ENCODE measurements around the gene SLC8A1. TPM values are rescaled to one million over a fixed set of nuclear protein-coding genes. Genes with fewer than 3 reads are reported as not detected.

Gene SLC8A1
- total and polyA plus RNA-seq, 7 experiments from 2014 or later, result 0.95 to 22.8 (median 1.5) TPM; not detected in 2

- H3K27me3 Mint-ChIP-seq, result no peaks in the 10 kb centered on the region
- peaks cover 0 to under 1% (median 0%) of the 10 kb centered on the region in 7 donors for H3K4me1 Mint-ChIP-seq
- POLR2A ChIA-PET, result no interaction called here
- Histone ChIP-seq H3K4me1 (ENCODE audit: control insufficient read depth in 2 of 2, insufficient read depth in 2 of 2, low read length in 2 of 2) (no peaks in the 10 kb centered on the region), H3K4me3 (ENCODE audit: low read length) (no peak overlapping the region), H3K27me3 (ENCODE audit: control insufficient read depth in 2 of 2, insufficient read depth in 2 of 2, low read length in 2 of 2) (no peaks in the 10 kb centered on the region), H3K27ac (ENCODE audit: low read depth, low read length) (no peak overlapping the region), H3K9me3 (ENCODE audit: control insufficient read depth in 2 of 3, low read length in 3 of 3) (no peaks in the 10 kb centered on the region), H3K36me3 (ENCODE audit: control insufficient read depth in 2 of 3, insufficient read depth in 3 of 3, low read length in 3 of 3) (no peaks in the 10 kb centered on the region)
- CTCF ChIA-PET, result no interaction called here
- intact Hi-C loops (cut with micrococcal nuclease), result loop anchor here in 1 of 2 donors (10.0 kb wide), 1 partner anchor 1445 kb away; no protein-coding TSS in a partner anchor
- DNase-seq, result no peak
- H3K4me3 Mint-ChIP-seq, result no peak overlapping the region
- H3K36me3 Mint-ChIP-seq, result no peaks in the 10 kb centered on the region
- H3K9me3 Mint-ChIP-seq, result no peaks in the 10 kb centered on the region
- H3K27ac Mint-ChIP-seq, result no peak overlapping the region
- no peak for ATAC-seq
Measured at GRCh38 chr2:40249577-40249976, 202.3 kb downstream of the SLC8A1 start.

DNA sequence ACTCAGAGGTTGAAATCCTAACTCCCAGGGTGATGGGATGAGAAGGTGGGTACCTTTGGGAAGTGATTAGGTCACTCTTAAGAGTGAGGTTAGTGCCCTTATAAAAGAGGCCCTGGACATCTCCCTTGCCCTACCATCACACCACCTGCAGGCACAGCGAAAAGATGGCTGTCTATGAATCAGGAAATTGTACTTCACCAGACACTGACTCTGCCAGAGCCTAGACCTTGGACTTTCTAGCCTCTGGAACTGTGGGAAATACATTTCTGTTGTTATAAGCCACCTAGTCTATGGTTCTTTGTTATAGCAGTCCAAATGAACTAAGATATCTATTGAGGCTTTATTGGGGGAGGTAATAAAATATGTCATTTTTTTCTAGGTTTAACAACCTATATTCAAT, 203.6 kb downstream of the SLC8A1 start:
- no peak overlapping the region for H3K27ac Mint-ChIP-seq

DNA sequence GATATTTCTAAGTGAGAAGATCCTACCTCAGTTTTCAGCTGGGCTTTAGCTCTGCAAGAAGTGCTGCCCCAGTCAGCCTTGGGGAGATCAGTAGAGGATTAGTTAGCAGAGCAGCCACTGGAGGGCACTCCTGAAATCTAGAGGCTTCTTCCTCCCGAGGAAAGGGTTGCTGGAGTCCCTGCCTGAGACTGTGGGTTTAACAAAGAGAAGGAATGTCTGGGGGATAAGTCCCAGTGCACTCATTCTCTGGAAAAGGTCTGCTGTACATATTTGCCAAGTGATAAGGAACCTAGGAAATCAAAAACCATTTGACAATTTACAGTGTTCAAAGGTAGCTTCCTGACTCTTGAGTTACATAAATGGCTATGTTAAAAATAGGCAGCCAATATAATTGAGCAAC, 207.2 kb downstream of the SLC8A1 start:
- Histone ChIP-seq H3K36me3 (ENCODE audit: control insufficient read depth in 2 of 3, insufficient read depth in 3 of 3, low read length in 3 of 3) (no peaks in the 10 kb centered on the region), H3K4me1 (ENCODE audit: control insufficient read depth in 2 of 2, insufficient read depth in 2 of 2, low read length in 2 of 2) (no peaks in the 10 kb centered on the region), H3K27me3 (ENCODE audit: control insufficient read depth in 2 of 2, insufficient read depth in 2 of 2, low read length in 2 of 2) (no peaks in the 10 kb centered on the region), H3K9me3 (ENCODE audit: control insufficient read depth in 2 of 3, low read length in 3 of 3) (no peaks in the 10 kb centered on the region), H3K27ac (ENCODE audit: low read depth, low read length) (no peak overlapping the region), H3K4me3 (ENCODE audit: low read length) (no peak overlapping the region)
- Mint-ChIP-seq H3K27ac (no peak overlapping the region), H3K36me3 (no peaks in the 10 kb centered on the region), H3K4me3 (no peak overlapping the region), H3K4me1 (peaks cover 0 to 4% (median 0%) of the 10 kb centered on the region in 7 donors), H3K27me3 (no peaks in the 10 kb centered on the region), H3K9me3 (peaks cover 0 to 5% (median 0%) of the 10 kb centered on the region in 11 donors)
- DNase-seq, result no peak
- ChIA-PET POLR2A (no interaction called here), CTCF (no interaction called here)
- no peak for ATAC-seq
- intact Hi-C loops (cut with micrococcal nuclease), result loop anchor here in 1 of 2 donors (2.0 to 10.0 kb wide), 3 partner anchors 310 to 1538 kb away; no protein-coding TSS in a partner anchor

More for the DNA sequence above, 203.6 kb downstream of the SLC8A1 start:
- ChIA-PET POLR2A (no interaction called here), CTCF (no interaction called here)
- DNase-seq (no peak), ATAC-seq (no peak)
- Mint-ChIP-seq H3K4me1 (peaks cover 0 to 4% (median 0%) of the 10 kb centered on the region in 7 donors), H3K36me3 (no peaks in the 10 kb centered on the region), H3K9me3 (no peaks in the 10 kb centered on the region), H3K27me3 (no peaks in the 10 kb centered on the region), H3K4me3 (no peak overlapping the region)
- no peaks in the 10 kb centered on the region for H3K4me1 ChIP-seq (ENCODE audit: control insufficient read depth in 2 of 2, insufficient read depth in 2 of 2, low read length in 2 of 2)
- no peaks in the 10 kb centered on the region for H3K9me3 ChIP-seq (ENCODE audit: control insufficient read depth in 2 of 3, low read length in 3 of 3)
- no peaks in the 10 kb centered on the region for H3K27me3 ChIP-seq (ENCODE audit: control insufficient read depth in 2 of 2, insufficient read depth in 2 of 2, low read length in 2 of 2)
- no peak overlapping the region for H3K27ac ChIP-seq (ENCODE audit: low read depth, low read length)
- H3K36me3 ChIP-seq (ENCODE audit: control insufficient read depth in 2 of 3, insufficient read depth in 3 of 3, low read length in 3 of 3), result no peaks in the 10 kb centered on the region
- no peak overlapping the region for H3K4me3 ChIP-seq (ENCODE audit: low read length)
- intact Hi-C loops (cut with micrococcal nuclease), result loop anchor here in 1 of 2 donors (10.0 kb wide), 1 partner anchor 1447 kb away; no protein-coding TSS in a partner anchor

GRCh38 chr2:40244251-40244650, 207.6 kb downstream of the SLC8A1 start:
- CTCF ChIA-PET, result no interaction called here
- POLR2A ChIA-PET, result no interaction called here
- H3K27ac Mint-ChIP-seq, result no peak overlapping the region

DNA sequence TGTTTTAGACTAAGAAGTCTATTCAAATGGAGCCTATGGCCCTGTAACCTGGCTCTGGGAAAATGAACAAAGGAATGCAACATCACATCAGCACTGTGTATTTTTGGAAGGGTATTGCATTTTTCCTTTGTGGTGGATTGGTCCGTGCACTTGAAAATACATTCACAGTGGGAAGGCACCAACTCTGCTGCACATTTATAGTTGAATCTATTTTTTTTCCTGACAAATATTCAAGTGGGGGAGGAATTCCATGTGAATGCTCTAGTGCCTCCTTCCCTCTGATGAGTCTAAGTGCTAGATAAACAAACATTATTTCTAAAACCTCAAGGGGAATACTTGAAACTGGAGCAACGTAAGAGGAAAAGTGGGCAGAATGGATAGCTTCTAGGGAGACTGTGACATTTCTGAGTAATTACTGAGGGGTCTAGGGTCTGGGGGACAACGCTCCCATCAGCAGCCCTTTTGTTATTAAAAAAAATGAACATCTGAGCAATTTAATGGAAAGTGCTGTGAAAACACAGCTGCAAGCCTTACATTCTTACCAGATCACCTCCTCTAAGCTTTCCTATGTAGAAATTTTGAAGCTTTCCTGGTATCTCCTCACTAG, 208.2 kb downstream of the SLC8A1 start:
- H3K4me3 Mint-ChIP-seq, result no peak overlapping the region
- ChIA-PET CTCF (no interaction called here), POLR2A (no interaction called here)
- Histone ChIP-seq H3K4me3 (ENCODE audit: low read length) (no peak overlapping the region), H3K27me3 (ENCODE audit: control insufficient read depth in 2 of 2, insufficient read depth in 2 of 2, low read length in 2 of 2) (no peaks in the 10 kb centered on the region), H3K4me1 (ENCODE audit: control insufficient read depth in 2 of 2, insufficient read depth in 2 of 2, low read length in 2 of 2) (no peaks in the 10 kb centered on the region), H3K9me3 (ENCODE audit: control insufficient read depth in 2 of 3, low read length in 3 of 3) (no peaks in the 10 kb centered on the region), H3K27ac (ENCODE audit: low read depth, low read length) (no peak overlapping the region), H3K36me3 (ENCODE audit: control insufficient read depth in 2 of 3, insufficient read depth in 3 of 3, low read length in 3 of 3) (no peaks in the 10 kb centered on the region)
- peaks cover 0 to 4% (median 0%) of the 10 kb centered on the region in 7 donors for H3K4me1 Mint-ChIP-seq
- H3K36me3 Mint-ChIP-seq, result no peaks in the 10 kb centered on the region
- DNase-seq (no peak), ATAC-seq (no peak)
- H3K27me3 Mint-ChIP-seq, result no peaks in the 10 kb centered on the region
- H3K27ac Mint-ChIP-seq, result no peak overlapping the region
- intact Hi-C loops (cut with micrococcal nuclease), result loop anchor here in 1 of 2 donors (2.0 to 10.0 kb wide), 3 partner anchors 311 to 1539 kb away; no protein-coding TSS in a partner anchor
- H3K9me3 Mint-ChIP-seq, result peaks cover 0 to 5% (median 0%) of the 10 kb centered on the region in 11 donors

More at GRCh38 chr2:40244251-40244650, 207.6 kb downstream of the SLC8A1 start:
- H3K4me1 ChIP-seq (ENCODE audit: control insufficient read depth in 2 of 2, insufficient read depth in 2 of 2, low read length in 2 of 2), result no peaks in the 10 kb centered on the region
- H3K36me3 ChIP-seq (ENCODE audit: control insufficient read depth in 2 of 3, insufficient read depth in 3 of 3, low read length in 3 of 3), result no peaks in the 10 kb centered on the region
- H3K4me3 ChIP-seq (ENCODE audit: low read length), result no peak overlapping the region
- Mint-ChIP-seq H3K27me3 (no peaks in the 10 kb centered on the region), H3K9me3 (peaks cover 0 to 5% (median 0%) of the 10 kb centered on the region in 11 donors), H3K4me3 (no peak overlapping the region), H3K4me1 (peaks cover 0 to 4% (median 0%) of the 10 kb centered on the region in 7 donors), H3K36me3 (no peaks in the 10 kb centered on the region)
- intact Hi-C loops (cut with micrococcal nuclease), result loop anchor here in 1 of 2 donors (2.0 to 10.0 kb wide), 3 partner anchors 311 to 1538 kb away; no protein-coding TSS in a partner anchor
- ATAC-seq, result no peak
- no peaks in the 10 kb centered on the region for H3K9me3 ChIP-seq (ENCODE audit: control insufficient read depth in 2 of 3, low read length in 3 of 3)
- DNase-seq, result no peak
- H3K27me3 ChIP-seq (ENCODE audit: control insufficient read depth in 2 of 2, insufficient read depth in 2 of 2, low read length in 2 of 2), result no peaks in the 10 kb centered on the region
- no peak overlapping the region for H3K27ac ChIP-seq (ENCODE audit: low read depth, low read length)

DNA sequence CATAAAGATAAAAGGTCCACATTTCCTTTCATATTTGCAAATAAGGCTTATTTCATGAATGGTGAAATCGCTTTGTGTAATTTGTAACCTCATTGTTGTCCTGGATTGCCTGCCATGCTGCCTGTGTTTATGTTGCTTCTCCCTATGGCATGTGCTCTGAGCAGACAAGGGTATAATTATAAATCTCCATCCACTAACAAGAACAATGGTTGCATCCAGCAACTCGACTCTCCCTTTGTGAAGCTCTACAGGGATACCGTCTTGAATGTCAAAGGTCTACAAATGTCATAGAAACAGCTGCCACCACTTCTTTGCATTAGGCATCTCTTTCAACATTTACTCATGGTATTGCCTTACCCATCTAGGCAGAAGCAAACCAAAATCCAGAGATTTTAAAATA, 209.6 kb downstream of the SLC8A1 start:
- no peaks in the 10 kb centered on the region for H3K27me3 Mint-ChIP-seq
- no peaks in the 10 kb centered on the region for H3K4me1 ChIP-seq (ENCODE audit: control insufficient read depth in 2 of 2, insufficient read depth in 2 of 2, low read length in 2 of 2)
- H3K27ac ChIP-seq (ENCODE audit: low read depth, low read length), result no peak overlapping the region
- peaks cover 0 to 5% (median 0%) of the 10 kb centered on the region in 11 donors for H3K9me3 Mint-ChIP-seq
- ATAC-seq (no peak), DNase-seq (no peak)
- H3K4me1 Mint-ChIP-seq, result peaks cover 0 to 4% (median 0%) of the 10 kb centered on the region in 7 donors
- intact Hi-C loops (cut with micrococcal nuclease), result loop anchor here in 1 of 2 donors (5.0 to 10.0 kb wide), 2 partner anchors 1452 to 1540 kb away; no protein-coding TSS in a partner anchor
- H3K36me3 ChIP-seq (ENCODE audit: control insufficient read depth in 2 of 3, insufficient read depth in 3 of 3, low read length in 3 of 3), result no peaks in the 10 kb centered on the region
- no peak overlapping the region for H3K27ac Mint-ChIP-seq
- no peak overlapping the region for H3K4me3 Mint-ChIP-seq
- H3K27me3 ChIP-seq (ENCODE audit: control insufficient read depth in 2 of 2, insufficient read depth in 2 of 2, low read length in 2 of 2), result no peaks in the 10 kb centered on the region
- H3K9me3 ChIP-seq (ENCODE audit: control insufficient read depth in 2 of 3, low read length in 3 of 3), result no peaks in the 10 kb centered on the region
- CTCF ChIA-PET, result no interaction called here
- H3K36me3 Mint-ChIP-seq, result no peaks in the 10 kb centered on the region
- no peak overlapping the region for H3K4me3 ChIP-seq (ENCODE audit: low read length)
- POLR2A ChIA-PET, result no interaction called here

- Histone ChIP-seq H3K4me3 (ENCODE audit: low read length) (no peak overlapping the region), H3K36me3 (ENCODE audit: control insufficient read depth in 2 of 3, insufficient read depth in 3 of 3, low read length in 3 of 3) (no peaks in the 10 kb centered on the region), H3K9me3 (ENCODE audit: control insufficient read depth in 2 of 3, low read length in 3 of 3) (no peaks in the 10 kb centered on the region), H3K27me3 (ENCODE audit: control insufficient read depth in 2 of 2, insufficient read depth in 2 of 2, low read length in 2 of 2) (no peaks in the 10 kb centered on the region), H3K4me1 (ENCODE audit: control insufficient read depth in 2 of 2, insufficient read depth in 2 of 2, low read length in 2 of 2) (no peaks in the 10 kb centered on the region), H3K27ac (ENCODE audit: low read depth, low read length) (no peak overlapping the region)
- POLR2A ChIA-PET, result no interaction called here
- DNase-seq (no peak), ATAC-seq (no peak)
- Mint-ChIP-seq H3K27me3 (no peaks in the 10 kb centered on the region), H3K27ac (no peak overlapping the region), H3K4me1 (peaks cover 0 to 4% (median 0%) of the 10 kb centered on the region in 7 donors), H3K36me3 (no peaks in the 10 kb centered on the region), H3K9me3 (peaks cover 0 to 5% (median 0%) of the 10 kb centered on the region in 11 donors), H3K4me3 (no peak overlapping the region)
- intact Hi-C loops (cut with micrococcal nuclease), result loop anchor here in 1 of 2 donors (5.0 to 10.0 kb wide), 2 partner anchors 1455 to 1542 kb away; no protein-coding TSS in a partner anchor
- CTCF ChIA-PET, result no interaction called here
Measured at GRCh38 chr2:40240070-40240469, 211.8 kb downstream of the SLC8A1 start.

Data from naive thymus-derived CD4-positive, alpha-beta T cell (primary cell).